ENCODE results near the gene CDH12.
"Not testable (repeated sequence)": the region's sequence is repeated elsewhere in the genome, so short reads cannot be mapped to it uniquely, and the experiment has no call there.

CDH12 gene

GRCh38 chr5:22852807-22853660 lies at the start of gene CDH12:
Gene CDH12, minus strand, starts transcription at chr5:22853344.
- DNase-seq, result peak; percentile 74

GRCh38 chr5:22901885-22902284 lies 48.7 kb upstream of the CDH12 start:
- no peak for DNase-seq

- no peak for DNase-seq
These were observed 47.7 kb upstream of the CDH12 start for GRCh38 chr5:22900801-22901310.

- no peak for DNase-seq
These were observed 46.2 kb upstream of the CDH12 start for GRCh38 chr5:22899341-22899740.

GRCh38 chr5:22896152-22896551 lies 43.0 kb upstream of the CDH12 start:
- no peak for DNase-seq

- DNase-seq, result no peak
These were observed 39.3 kb upstream of the CDH12 start for GRCh38 chr5:22892441-22892840.

GRCh38 chr5:22889720-22890119 lies 36.6 kb upstream of the CDH12 start:
- no peak for DNase-seq

GRCh38 chr5:22887566-22887965 lies 34.4 kb upstream of the CDH12 start:
- DNase-seq, result no peak

GRCh38 chr5:22858911-22859310 lies 5.8 kb upstream of the CDH12 start:
- not testable (repeated sequence) for DNase-seq

GRCh38 chr5:22855824-22856223 lies 2.7 kb upstream of the CDH12 start:
- no peak for DNase-seq

GRCh38 chr5:22850981-22851380 lies 2.2 kb downstream of the CDH12 start:
- DNase-seq, result no peak

- no peak for DNase-seq
These were observed 6.5 kb downstream of the CDH12 start for GRCh38 chr5:22846693-22847092.

GRCh38 chr5:22844636-22845035 lies 8.5 kb downstream of the CDH12 start:
- DNase-seq, result no peak

- DNase-seq, result no peak
These were observed 9.0 kb downstream of the CDH12 start for GRCh38 chr5:22844155-22844554.

GRCh38 chr5:22842574-22842973 lies 10.6 kb downstream of the CDH12 start:
- no peak for DNase-seq

GRCh38 chr5:22837803-22838202 lies 15.3 kb downstream of the CDH12 start:
- DNase-seq, result no peak

GRCh38 chr5:22835686-22836085 lies 17.5 kb downstream of the CDH12 start:
- no peak for DNase-seq

GRCh38 chr5:22793463-22793862 lies 59.7 kb downstream of the CDH12 start:
- DNase-seq, result no peak

- DNase-seq, result no peak
These were observed 65.3 kb downstream of the CDH12 start for GRCh38 chr5:22787807-22788206.

GRCh38 chr5:22787398-22787797 lies 65.7 kb downstream of the CDH12 start:
- no peak for DNase-seq

GRCh38 chr5:22780756-22781155 lies 72.4 kb downstream of the CDH12 start:
- no peak for DNase-seq

- no peak for DNase-seq
These were observed 73.6 kb downstream of the CDH12 start for GRCh38 chr5:22779499-22779898.

- no peak for DNase-seq
These were observed 76.9 kb downstream of the CDH12 start for GRCh38 chr5:22776285-22776684.

GRCh38 chr5:22774214-22774613 lies 78.9 kb downstream of the CDH12 start:
- not testable (repeated sequence) for DNase-seq

GRCh38 chr5:22764736-22765135 lies 88.4 kb downstream of the CDH12 start:
- no peak for DNase-seq

All from NCI-H526 treated with DMSO at 0.1 percent for 48 hours (cell line).